Urinary bladder (tissue), 4 donors: ENCODE measurements around the gene MRPL49. TPM values are rescaled to one million over a fixed set of nuclear protein-coding genes. Genes with fewer than 3 reads are reported as not detected.

ENCODE experiments used
- DNase-seq: peaks from one replicate; pipeline ENCODE4 v3.0.0-alpha.2; 2015; ENCODE audit errors: extremely low spot score
- H3K27ac ChIP-seq: one replicate; pipeline ENCODE4 v1.5.1; 2013; ENCODE audit warnings: low read depth, mild to moderate bottlenecking, moderate library complexity
- H3K36me3 ChIP-seq: one replicate; pipeline ENCODE4 v1.6.1; 2013; ENCODE audit warnings: mild to moderate bottlenecking, moderate library complexity; ENCODE audit not compliant: insufficient read depth
- H3K4me1 ChIP-seq: one replicate; pipeline ENCODE4 v1.6.1; 2013; ENCODE audit warnings: mild to moderate bottlenecking, moderate library complexity; ENCODE audit not compliant: insufficient read depth
- H3K4me3 ChIP-seq: one replicate; pipeline ENCODE4 v1.5.1; 2013; ENCODE audit warnings: low read depth, low read length
- WGBS: extraction: QIAGEN DNeasy Blood & Tissue Kit; methylation state at CpG from one replicate; pipeline ENCODE4 v1.1.7; 2013; 5-methylcytosine and 5-hydroxymethylcytosine counted together
- polyA plus RNA-seq: library from polyadenylated mRNA; stranded (reverse); fragments of 200-250 nt; gene quantifications from one replicate; pipeline ENCODE4 v1.2.3, GENCODE V29; 2013
- total RNA-seq: library from RNA; depleted of rRNA; stranded (reverse); fragments of >200 nt; gene quantifications from one replicate; pipeline ENCODE4 v1.2.3, GENCODE V29; 2014
- donor health status: healthy with polysubstance abuse.
- donor health status: healthy.

Gene MRPL49
- total RNA-seq (26.8 TPM), polyA plus RNA-seq (55.6 TPM)

DNA sequence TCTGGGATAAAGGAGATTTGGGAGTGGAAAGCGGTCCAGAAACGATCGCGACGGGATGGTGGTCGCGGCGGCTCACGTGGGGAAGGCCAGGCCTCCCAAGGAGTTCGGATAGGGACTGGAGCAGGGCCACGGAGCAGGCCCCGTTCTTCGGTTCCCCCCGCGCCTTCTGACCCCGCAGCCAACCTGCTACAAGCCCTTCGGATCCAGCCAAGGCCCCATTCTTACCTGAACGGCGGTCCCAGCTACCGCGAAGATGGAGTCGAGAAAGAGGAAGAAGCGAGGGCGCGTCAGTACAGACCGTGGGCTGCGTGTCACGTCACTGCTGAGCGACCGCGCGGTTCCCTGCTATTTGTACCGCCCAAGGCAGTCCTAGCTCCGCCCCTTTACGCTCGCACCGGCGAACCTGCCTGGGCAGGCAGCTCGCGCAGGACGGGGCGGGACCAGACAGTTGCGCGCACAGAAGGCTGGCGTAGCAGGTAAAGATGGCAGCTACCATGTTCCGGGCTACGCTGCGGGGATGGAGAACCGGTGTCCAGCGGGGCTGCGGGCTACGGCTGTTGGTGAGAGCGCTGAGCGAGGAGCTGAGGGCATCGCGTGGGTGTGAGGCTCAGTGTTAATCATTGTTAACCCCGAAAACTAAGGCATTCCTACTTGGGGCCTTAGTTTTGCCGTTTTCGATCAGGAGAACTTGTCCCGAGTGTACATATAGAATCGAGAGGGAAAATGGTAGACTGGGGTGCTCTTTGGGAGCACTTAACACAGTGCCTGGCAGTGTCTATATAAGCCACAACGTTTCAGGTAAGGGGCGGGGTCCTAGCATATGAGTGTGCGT lies at the start of gene MRPL49, which contains the start of gene FAU:
MRPL49 (plus strand) TSS at position 457 of the 832 bp plus-strand sequence; CDS start at position 483, 26 bp downstream.
FAU (minus strand) TSS at position 270 of the 832 bp plus-strand sequence. CDS start 321 bp downstream, outside the sequence.
- Histone ChIP-seq H3K4me3 (peak within 1 kb of the TSS; percentile 71), H3K4me1 (no peaks in the 10 kb centered on the region), H3K27ac (peak within 1 kb of the TSS; percentile 91), H3K36me3 (no peaks in the 10 kb centered on the region)
- peak; percentile 88 for DNase-seq
- under 1% methylated on average over 64 of the region's 64 CpGs for WGBS

GRCh38 chr11:65072631-65072966 lies 49.5 kb upstream of the MRPL49 start:
- Histone ChIP-seq H3K36me3 (no peaks in the 10 kb centered on the region), H3K27ac (no peak overlapping the region), H3K4me1 (no peaks in the 10 kb centered on the region), H3K4me3 (no peak overlapping the region)
- no peak for DNase-seq
- 58% methylated on average over 1 of the region's 1 CpG for WGBS

DNA sequence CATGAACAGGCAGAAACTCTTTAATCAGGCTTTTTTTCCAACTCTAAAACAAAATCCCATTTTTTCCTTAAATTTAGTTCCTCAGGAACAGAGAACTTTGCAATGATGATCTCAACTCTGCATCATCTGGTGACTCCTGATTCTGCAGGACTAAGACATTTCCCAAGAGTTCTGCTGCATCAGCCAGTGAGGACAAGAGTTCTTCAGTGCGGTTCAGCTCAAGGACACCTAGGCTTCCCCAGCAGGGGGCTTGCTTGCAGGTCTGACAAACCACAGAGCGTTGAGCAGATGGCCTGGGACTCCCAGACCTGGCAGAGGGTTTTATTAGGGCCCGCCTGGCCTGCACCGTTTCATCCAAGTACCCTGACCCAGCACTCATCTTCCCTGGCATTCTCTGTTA lies 44.7 kb upstream of the MRPL49 start:
- 63% methylated on average over 4 of the region's 4 CpGs for WGBS
- no peak overlapping the region for H3K4me3 ChIP-seq
- H3K27ac ChIP-seq: no peak overlapping the region
- H3K36me3 ChIP-seq: no peaks in the 10 kb centered on the region
- no peaks in the 10 kb centered on the region for H3K4me1 ChIP-seq
- no peak for DNase-seq

DNA sequence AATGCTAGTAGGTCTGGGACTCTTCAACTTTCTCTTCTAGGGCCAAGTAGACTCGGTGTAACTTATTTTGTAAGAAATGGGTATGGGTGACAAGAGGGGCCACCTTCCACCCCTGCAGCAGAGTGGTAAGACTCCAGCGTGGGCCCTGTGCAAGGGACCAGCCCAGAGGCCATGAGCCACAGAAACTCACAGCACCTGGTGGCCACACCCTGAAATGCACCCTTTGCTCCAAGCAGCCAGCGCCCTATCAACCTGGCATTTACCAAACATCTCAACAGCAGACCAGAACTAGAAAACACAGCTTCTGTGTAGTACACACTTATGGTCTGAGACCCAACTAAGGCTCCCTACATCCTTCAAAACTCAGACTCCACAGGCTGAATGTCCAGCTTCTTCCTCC lies 44.0 kb upstream of the MRPL49 start:
- no peaks in the 10 kb centered on the region for H3K4me1 ChIP-seq
- no peak for DNase-seq
- no peak overlapping the region for H3K4me3 ChIP-seq
- 60% methylated on average over 3 of the region's 3 CpGs for WGBS
- no peak overlapping the region for H3K27ac ChIP-seq
- H3K36me3 ChIP-seq: no peaks in the 10 kb centered on the region

- 93% methylated on average over 9 of the region's 9 CpGs for WGBS
- Histone ChIP-seq H3K27ac (no peak overlapping the region), H3K4me1 (no peaks in the 10 kb centered on the region), H3K36me3 (no peaks in the 10 kb centered on the region), H3K4me3 (no peak overlapping the region)
- DNase-seq: no peak
These were observed 43.3 kb upstream of the MRPL49 start for GRCh38 chr11:65078786-65079342.

- no peaks in the 10 kb centered on the region for H3K4me1 ChIP-seq
- WGBS: 5% methylated on average over 13 of the region's 13 CpGs
- peak overlapping the region; percentile 68 for H3K4me3 ChIP-seq
- H3K36me3 ChIP-seq: peaks cover 5% of the 10 kb centered on the region
- no peak for DNase-seq
- peak overlapping the region; percentile 53 for H3K27ac ChIP-seq
These were observed 38.8 kb upstream of the MRPL49 start for GRCh38 chr11:65083134-65083833.

DNA sequence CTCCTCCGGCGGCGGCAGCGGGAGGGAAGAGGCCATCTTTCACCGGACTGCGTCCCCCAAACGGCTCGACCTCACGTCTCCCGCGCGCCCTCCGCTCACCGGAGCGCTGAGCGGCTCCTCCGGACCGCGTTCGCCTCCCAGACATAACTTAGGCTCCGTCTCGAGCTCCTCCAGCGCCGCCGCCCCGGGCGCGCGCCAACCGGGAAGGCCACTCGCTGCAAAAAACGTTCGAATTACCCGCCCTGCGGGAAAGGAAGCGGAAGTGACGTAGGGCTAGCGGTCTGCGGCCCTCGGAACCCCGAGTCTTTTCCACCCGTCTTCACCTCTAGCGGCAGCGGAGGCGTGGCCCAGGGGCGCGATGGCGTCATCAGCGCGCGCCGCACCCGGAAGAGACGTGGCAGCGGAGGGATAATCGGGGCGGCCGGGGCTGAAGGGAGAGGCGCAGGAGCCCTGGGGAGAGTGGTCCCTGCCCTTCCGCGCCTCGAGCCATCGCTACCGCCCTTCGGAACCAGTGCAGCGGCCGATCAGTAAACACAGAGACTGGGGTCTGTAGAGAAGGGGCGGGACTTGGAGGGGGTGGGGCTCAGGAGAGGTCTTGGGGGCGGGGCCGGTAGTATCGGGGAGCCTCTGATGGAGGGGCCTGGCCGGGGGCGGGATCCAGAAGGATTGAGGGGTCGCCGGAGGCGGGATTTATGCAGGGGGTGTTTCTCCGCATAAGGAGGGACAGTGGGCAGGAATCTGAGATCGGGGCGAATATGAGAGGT lies 38.1 kb upstream of the MRPL49 start, which contains the start of the genes CDCA5 and ZFPL1:
CDCA5 (minus strand) TSS at position 207 of the 764 bp plus-strand sequence; CDS start at position 145, 62 bp downstream.
ZFPL1 (plus strand) TSS at position 389 of the 764 bp plus-strand sequence. CDS start 477 bp downstream, outside the sequence.
- under 1% methylated on average over 79 of the region's 79 CpGs for WGBS
- no peaks in the 10 kb centered on the region for H3K4me1 ChIP-seq
- DNase-seq: peak; percentile 87
- H3K4me3 ChIP-seq: peak within 1 kb of the TSS; percentile 68
- peak within 1 kb of the TSS; percentile 98 for H3K27ac ChIP-seq
- H3K36me3 ChIP-seq: peaks cover 5% of the 10 kb centered on the region

- H3K27ac ChIP-seq: peak overlapping the region; percentile 98
- H3K36me3 ChIP-seq: peaks cover 5% of the 10 kb centered on the region
- no peak for DNase-seq
- peak overlapping the region; percentile 68 for H3K4me3 ChIP-seq
- WGBS: 41% methylated on average over 23 of the region's 23 CpGs
- no peaks in the 10 kb centered on the region for H3K4me1 ChIP-seq
These were observed 37.3 kb upstream of the MRPL49 start for GRCh38 chr11:65084598-65085375.

DNA sequence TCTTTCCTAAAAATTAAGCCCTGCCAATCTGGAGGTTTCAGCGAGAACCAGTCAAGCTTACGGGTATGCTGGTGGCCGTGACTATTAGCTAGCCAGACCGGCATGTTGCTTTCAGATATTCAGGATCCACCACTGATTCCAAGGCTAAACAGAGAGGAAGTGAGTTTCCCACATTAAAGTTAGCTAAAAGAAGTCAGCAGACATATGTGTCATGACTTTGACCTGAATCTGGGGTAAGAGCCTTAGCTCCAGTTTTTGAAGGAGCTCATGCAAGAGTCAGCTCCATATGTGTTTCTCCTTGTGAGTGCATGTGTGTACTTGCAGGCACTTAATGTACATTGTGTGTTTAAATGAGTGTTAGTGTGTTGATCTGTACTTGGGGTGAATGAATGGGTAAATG lies 36.7 kb upstream of the MRPL49 start:
- H3K27ac ChIP-seq: no peak overlapping the region
- DNase-seq: no peak
- H3K36me3 ChIP-seq: peaks cover 5% of the 10 kb centered on the region
- WGBS: 91% methylated on average over 4 of the region's 4 CpGs
- H3K4me1 ChIP-seq: no peaks in the 10 kb centered on the region
- no peak overlapping the region for H3K4me3 ChIP-seq

DNA sequence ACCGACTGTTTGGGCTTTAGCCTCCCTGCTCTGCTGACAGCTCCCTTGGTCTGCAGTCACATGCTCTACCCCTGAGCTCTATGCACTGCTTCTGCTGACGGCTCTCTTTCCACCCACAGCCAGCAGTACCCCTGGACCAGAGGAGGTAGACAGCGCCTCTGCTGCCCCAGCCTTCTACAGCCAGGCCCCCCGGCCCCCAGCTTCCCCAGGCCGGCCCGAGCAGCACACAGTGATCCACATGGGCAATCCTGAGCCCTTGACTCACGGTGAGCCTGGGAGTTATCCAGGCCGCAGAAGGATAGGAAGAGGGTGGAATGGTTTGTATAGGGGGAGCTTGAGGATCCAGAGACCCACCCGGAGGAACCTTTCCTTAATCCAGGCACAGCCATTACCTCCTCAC lies 35.3 kb upstream of the MRPL49 start:
- peaks cover 5% of the 10 kb centered on the region for H3K36me3 ChIP-seq
- no peak for DNase-seq
- H3K4me1 ChIP-seq: no peaks in the 10 kb centered on the region
- no peak overlapping the region for H3K27ac ChIP-seq
- WGBS: 90% methylated on average over 9 of the region's 9 CpGs
- no peak overlapping the region for H3K4me3 ChIP-seq

DNA sequence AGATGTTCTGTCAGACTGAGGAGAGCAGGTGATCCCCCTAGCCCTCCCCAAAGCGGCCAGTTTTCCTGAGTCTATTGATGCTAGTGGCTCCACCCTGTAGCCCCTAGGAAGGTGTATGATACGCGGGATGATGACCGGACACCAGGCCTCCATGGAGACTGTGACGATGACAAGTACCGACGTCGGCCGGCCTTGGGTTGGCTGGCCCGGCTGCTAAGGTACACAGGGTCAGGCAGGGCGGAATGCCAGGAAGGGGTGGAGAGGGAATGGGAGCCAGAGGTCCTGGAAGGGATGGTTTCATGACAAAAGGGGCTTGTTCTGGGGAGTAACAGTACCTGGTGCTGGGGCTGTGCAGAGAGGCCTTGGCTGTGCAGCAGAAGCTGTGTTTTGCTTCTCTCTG lies 34.9 kb upstream of the MRPL49 start:
- H3K36me3 ChIP-seq: peaks cover 5% of the 10 kb centered on the region

GRCh38 chr11:65087827-65088226 lies 34.3 kb upstream of the MRPL49 start:
- Histone ChIP-seq H3K36me3 (peaks cover 5% of the 10 kb centered on the region), H3K4me1 (no peaks in the 10 kb centered on the region), H3K4me3 (no peak overlapping the region), H3K27ac (no peak overlapping the region)
- WGBS: 94% methylated on average over 15 of the region's 15 CpGs
- DNase-seq: no peak

More for the DNA sequence above, 34.9 kb upstream of the MRPL49 start:
- no peak for DNase-seq
- 90% methylated on average over 11 of the region's 11 CpGs for WGBS
- Histone ChIP-seq H3K4me3 (no peak overlapping the region), H3K4me1 (no peaks in the 10 kb centered on the region), H3K27ac (no peak overlapping the region)
